ENCODE results near the gene LMCD1.

DNA sequence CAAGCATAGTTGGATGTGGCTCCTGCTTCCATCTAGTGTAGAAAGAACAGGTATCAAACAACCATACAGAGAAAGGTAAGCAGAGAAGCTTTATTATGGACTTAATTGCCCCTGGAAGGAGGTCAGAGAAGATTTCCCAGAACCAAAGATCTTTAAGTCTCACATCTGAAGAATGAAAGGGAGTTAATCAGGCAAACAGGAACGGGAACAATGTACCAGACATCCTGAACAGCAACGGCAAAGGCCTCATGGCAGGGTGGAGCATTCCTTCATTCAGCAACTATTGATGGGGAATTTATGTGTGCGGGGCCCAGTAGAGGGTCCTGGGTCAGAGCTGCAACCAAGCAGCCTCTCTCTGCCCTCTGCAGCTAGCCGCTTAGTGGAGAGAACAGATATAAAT, 61.5 kb downstream of the LMCD1 start:
- TF ChIP-seq, protein P1, sequence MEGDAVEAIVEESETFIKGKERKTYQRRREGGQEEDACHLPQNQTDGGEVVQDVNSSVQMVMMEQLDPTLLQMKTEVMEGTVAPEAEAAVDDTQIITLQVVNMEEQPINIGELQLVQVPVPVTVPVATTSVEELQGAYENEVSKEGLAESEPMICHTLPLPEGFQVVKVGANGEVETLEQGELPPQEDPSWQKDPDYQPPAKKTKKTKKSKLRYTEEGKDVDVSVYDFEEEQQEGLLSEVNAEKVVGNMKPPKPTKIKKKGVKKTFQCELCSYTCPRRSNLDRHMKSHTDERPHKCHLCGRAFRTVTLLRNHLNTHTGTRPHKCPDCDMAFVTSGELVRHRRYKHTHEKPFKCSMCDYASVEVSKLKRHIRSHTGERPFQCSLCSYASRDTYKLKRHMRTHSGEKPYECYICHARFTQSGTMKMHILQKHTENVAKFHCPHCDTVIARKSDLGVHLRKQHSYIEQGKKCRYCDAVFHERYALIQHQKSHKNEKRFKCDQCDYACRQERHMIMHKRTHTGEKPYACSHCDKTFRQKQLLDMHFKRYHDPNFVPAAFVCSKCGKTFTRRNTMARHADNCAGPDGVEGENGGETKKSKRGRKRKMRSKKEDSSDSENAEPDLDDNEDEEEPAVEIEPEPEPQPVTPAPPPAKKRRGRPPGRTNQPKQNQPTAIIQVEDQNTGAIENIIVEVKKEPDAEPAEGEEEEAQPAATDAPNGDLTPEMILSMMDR (conservative IDR thresholded peaks at IDR 0.05; ENCODE audit: low read length) = no peak
- TF ChIP-seq EZH2phosphoT487 (IDR thresholded peaks at IDR 0.05; ENCODE audit: borderline replicate concordance) = no peak

All from Loucy (cell line).